Smooth muscle cell (in vitro differentiated cells): Measurements from ENCODE around the gene C19orf73. TPM values are rescaled to one million over a fixed set of nuclear protein-coding genes. Genes with fewer than 3 reads are reported as not detected.

ENCODE experiments used
- DNase-seq: peaks from one replicate; lab custom pipeline; 2025; ENCODE audit not compliant: unreplicated experiment; lab: John Stamatoyannopoulos, UW
- H2AFZ ChIP-seq: fragments of 200-600 bp; sonication (generic); 2 replicates; pipeline ENCODE4 v1.6.0; 2016; ENCODE audit warnings: antibody characterized with exemption, low read depth, mild to moderate bottlenecking
- H3F3A ChIP-seq: fragments of 200-600 bp; sonication (generic); 2 replicates; pipeline ENCODE4 v1.6.0; 2017; ENCODE audit warnings: antibody characterized with exemption, low read depth
- H3K27ac ChIP-seq: fragments of 200-600 bp; sonication (generic); 2 replicates; pipeline ENCODE4 v1.5.1; 2016; ENCODE audit warnings: low read depth, mild to moderate bottlenecking
- H3K27me3 ChIP-seq: fragments of 200-600 bp; sonication (generic); 2 replicates; pipeline ENCODE4 v1.6.1; 2016; ENCODE audit warnings: low read depth, mild to moderate bottlenecking
- H3K36me3 ChIP-seq: fragments of 200-600 bp; sonication (generic); 2 replicates; pipeline ENCODE4 v1.5.1; 2016; ENCODE audit warnings: low read depth
- H3K4me1 ChIP-seq: fragments of 200-600 bp; sonication (generic); 2 replicates; pipeline ENCODE4 v1.5.1; 2016; ENCODE audit warnings: low read depth
- H3K4me2 ChIP-seq: fragments of 200-600 bp; sonication (generic); 2 replicates; pipeline ENCODE4 v1.6.0; 2016; ENCODE audit warnings: mild to moderate bottlenecking
- H3K4me3 ChIP-seq: fragments of 200-600 bp; sonication (generic); 2 replicates; pipeline ENCODE4 v1.5.1; 2016; ENCODE audit warnings: mild to moderate bottlenecking
- H3K79me2 ChIP-seq: fragments of 200-600 bp; sonication (generic); 2 replicates; pipeline ENCODE4 v1.6.0; 2016; ENCODE audit warnings: low read depth, mild to moderate bottlenecking
- H3K9ac ChIP-seq: fragments of 200-600 bp; sonication (generic); 2 replicates; pipeline ENCODE4 v1.6.0; 2016; ENCODE audit warnings: low read depth
- H3K9me3 ChIP-seq: fragments of 200-600 bp; sonication (generic); replicated peaks from 2 replicates; pipeline ENCODE4 v1.5.1; 2016; ENCODE audit warnings: low read depth
- H4K20me1 ChIP-seq: fragments of 200-600 bp; sonication (generic); 2 replicates; pipeline ENCODE4 v1.6.0; 2016; ENCODE audit warnings: low read depth
- WGBS: methylation state at CpG from one replicate; pipeline ENCODE4 v1.1.7; 2016; ENCODE audit warnings: low lambda C conversion rate; 5-methylcytosine and 5-hydroxymethylcytosine counted together
- polyA plus RNA-seq: library from polyadenylated mRNA; unstranded; fragments of >200 nt; fragmentation: Nextera tagmentation; extraction: Ambion mirVana; gene quantifications from 2 replicates; pipeline ENCODE4 v1.2.1, GENCODE V29; 2016
- total RNA-seq: library from RNA; depleted of rRNA; stranded (reverse); fragments of >200 nt; gene quantifications from 2 replicates; pipeline ENCODE4 v1.2.3, GENCODE V29; 2014
- TF ChIP-seq, protein P1 (sequence below): fragments of 200-600 bp; sonication (generic); IDR thresholded peaks from 2 replicates; pipeline ENCODE4 v1.5.1; 2017; ENCODE audit warnings: borderline replicate concordance, mild to moderate bottlenecking, antibody characterized with exemption; ENCODE audit not compliant: insufficient read depth, poor library complexity, severe bottlenecking

C19orf73 gene, protein sequence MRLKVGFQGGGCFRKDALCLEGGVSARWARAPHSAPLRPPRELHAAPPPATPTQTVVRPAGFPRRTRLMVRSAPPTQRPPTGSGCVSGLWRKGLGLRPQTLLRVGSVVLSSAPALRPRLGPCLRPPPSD
- total RNA-seq (0.54 and 2.9 TPM in 2 replicates), polyA plus RNA-seq (0.74 and 1.7 TPM in 2 replicates)

DNA sequence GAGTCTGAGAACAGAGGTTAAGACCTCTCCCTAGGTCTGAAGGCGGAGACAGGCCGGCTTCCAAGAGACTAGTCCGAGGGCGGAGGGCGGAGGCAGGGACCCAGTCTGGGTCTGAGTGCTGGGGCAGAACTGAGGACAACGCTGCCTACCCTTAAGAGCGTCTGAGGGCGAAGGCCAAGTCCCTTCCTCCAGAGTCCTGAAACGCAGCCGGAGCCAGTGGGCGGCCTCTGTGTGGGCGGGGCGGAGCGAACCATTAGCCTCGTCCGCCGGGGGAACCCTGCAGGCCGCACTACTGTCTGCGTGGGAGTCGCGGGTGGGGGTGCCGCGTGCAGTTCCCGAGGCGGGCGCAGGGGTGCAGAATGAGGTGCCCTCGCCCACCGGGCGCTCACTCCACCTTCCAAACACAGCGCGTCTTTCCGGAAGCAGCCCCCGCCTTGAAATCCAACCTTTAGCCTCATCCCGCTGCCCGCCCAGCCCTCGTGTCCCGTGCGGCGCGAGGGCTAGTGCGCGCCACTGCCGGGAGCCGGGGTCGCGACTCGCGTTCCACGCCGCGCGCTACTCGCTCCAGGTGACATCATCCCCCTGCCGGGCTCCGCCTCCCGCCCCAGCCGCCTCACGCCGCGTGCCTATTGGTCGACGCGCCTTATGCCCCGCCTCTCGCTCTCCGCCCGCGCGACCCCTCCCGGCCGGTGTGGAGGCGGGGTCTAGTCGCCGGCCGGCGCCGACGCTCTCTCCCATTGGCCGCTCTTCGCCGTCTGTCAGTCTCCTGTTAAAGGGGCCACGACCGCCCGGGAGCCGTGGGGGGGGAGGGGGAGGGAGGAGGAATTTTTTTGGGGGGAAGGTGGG lies at the start of gene C19orf73:
C19orf73 (minus strand) TSS at position 579 of the 846 bp plus-strand sequence; CDS start at position 458, 121 bp downstream.
- no peaks in the 10 kb centered on the region for H3K9me3 ChIP-seq
- no peaks in the 10 kb centered on the region for H3K79me2 ChIP-seq
- peak; percentile 94 for DNase-seq
- H4K20me1 ChIP-seq = peaks cover 3% of the 10 kb centered on the region
- H3F3A ChIP-seq = peaks cover 10% of the 10 kb centered on the region
- H3K4me2 ChIP-seq = peak within 1 kb of the TSS; percentile 91
- TF ChIP-seq, protein P1, sequence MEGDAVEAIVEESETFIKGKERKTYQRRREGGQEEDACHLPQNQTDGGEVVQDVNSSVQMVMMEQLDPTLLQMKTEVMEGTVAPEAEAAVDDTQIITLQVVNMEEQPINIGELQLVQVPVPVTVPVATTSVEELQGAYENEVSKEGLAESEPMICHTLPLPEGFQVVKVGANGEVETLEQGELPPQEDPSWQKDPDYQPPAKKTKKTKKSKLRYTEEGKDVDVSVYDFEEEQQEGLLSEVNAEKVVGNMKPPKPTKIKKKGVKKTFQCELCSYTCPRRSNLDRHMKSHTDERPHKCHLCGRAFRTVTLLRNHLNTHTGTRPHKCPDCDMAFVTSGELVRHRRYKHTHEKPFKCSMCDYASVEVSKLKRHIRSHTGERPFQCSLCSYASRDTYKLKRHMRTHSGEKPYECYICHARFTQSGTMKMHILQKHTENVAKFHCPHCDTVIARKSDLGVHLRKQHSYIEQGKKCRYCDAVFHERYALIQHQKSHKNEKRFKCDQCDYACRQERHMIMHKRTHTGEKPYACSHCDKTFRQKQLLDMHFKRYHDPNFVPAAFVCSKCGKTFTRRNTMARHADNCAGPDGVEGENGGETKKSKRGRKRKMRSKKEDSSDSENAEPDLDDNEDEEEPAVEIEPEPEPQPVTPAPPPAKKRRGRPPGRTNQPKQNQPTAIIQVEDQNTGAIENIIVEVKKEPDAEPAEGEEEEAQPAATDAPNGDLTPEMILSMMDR = no peak
- H3K9ac ChIP-seq = peak within 1 kb of the TSS; percentile 59
- peaks cover 10% of the 10 kb centered on the region for H3K4me1 ChIP-seq
- H3K27ac ChIP-seq = peak within 1 kb of the TSS; percentile 79
- H3K4me3 ChIP-seq = peak within 1 kb of the TSS; percentile 61
- H3K27me3 ChIP-seq = no peaks in the 10 kb centered on the region
- no peaks in the 10 kb centered on the region for H3K36me3 ChIP-seq
- peak within 1 kb of the TSS; percentile 12 for H2AFZ ChIP-seq
- 3% methylated on average over 43 of the region's 85 CpGs for WGBS

DNA sequence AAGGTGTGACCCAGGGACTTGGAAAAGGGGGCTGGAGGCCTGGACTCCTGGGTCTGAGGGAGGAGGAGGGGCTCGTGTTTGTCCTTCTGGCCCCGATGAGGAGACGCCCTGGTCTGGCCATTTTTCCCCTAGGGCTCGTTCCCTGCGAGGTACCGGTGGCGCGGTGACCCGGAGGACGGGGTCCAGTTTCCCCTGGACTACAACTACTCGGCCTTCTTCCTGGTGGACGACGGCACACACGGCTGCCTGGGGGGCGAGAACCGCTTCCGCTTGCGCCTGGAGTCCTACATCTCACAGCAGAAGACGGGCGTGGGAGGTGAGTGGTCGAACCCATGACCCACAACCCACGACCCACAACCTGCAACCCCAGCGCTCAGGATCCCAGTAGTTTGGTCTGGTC lies 49.5 kb upstream of the C19orf73 start:
- TF ChIP-seq, protein P1 = no peak
- H3K36me3 ChIP-seq = peaks cover 4% of the 10 kb centered on the region
- no peak for DNase-seq
- H3K4me2 ChIP-seq = no peak overlapping the region
- no peaks in the 10 kb centered on the region for H3K9me3 ChIP-seq
- 96% methylated on average over 23 of the region's 23 CpGs for WGBS
- H4K20me1 ChIP-seq = peaks cover 15% of the 10 kb centered on the region
- no peaks in the 10 kb centered on the region for H3F3A ChIP-seq
- no peak overlapping the region for H3K4me3 ChIP-seq
- no peak overlapping the region for H3K9ac ChIP-seq
- no peaks in the 10 kb centered on the region for H3K27me3 ChIP-seq
- H3K4me1 ChIP-seq = no peaks in the 10 kb centered on the region
- no peak overlapping the region for H3K27ac ChIP-seq
- H2AFZ ChIP-seq = no peak overlapping the region
- no peaks in the 10 kb centered on the region for H3K79me2 ChIP-seq

DNA sequence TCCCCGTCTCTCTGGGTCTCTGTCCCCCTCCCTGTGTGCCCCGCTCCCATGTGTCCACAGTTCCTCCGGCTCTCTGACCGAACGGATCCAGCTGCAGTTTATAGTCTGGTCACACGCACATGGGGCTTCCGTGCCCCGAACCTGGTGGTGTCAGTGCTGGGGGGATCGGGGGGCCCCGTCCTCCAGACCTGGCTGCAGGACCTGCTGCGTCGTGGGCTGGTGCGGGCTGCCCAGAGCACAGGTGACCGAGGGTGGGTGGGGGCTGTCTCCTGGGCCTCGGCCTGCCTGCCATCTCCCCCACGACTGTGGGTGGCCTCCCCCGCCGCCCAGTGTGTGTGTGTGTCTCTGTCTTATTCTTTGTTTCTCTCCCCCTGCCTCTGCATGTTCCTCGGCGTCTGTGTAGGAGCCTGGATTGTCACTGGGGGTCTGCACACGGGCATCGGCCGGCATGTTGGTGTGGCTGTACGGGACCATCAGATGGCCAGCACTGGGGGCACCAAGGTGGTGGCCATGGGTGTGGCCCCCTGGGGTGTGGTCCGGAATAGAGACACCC lies 49.0 kb upstream of the C19orf73 start:
- 95% methylated on average over 25 of the region's 25 CpGs for WGBS
- TF ChIP-seq, protein P1 = no peak
- Histone ChIP-seq H3K4me2 (no peak overlapping the region), H3K9me3 (no peaks in the 10 kb centered on the region), H3K36me3 (peaks cover 4% of the 10 kb centered on the region), H2AFZ (no peak overlapping the region), H3K27me3 (no peaks in the 10 kb centered on the region), H3F3A (no peaks in the 10 kb centered on the region), H3K79me2 (no peaks in the 10 kb centered on the region), H3K9ac (no peak overlapping the region), H3K4me3 (no peak overlapping the region), H4K20me1 (peaks cover 17% of the 10 kb centered on the region), H3K27ac (no peak overlapping the region), H3K4me1 (no peaks in the 10 kb centered on the region)
- no peak for DNase-seq
